GM12864 (cell line): Measurements from ENCODE around the gene PCF11.
A peak's percentile ranks its signal among the peaks of the same experiment; 100 is the strongest.

Source experiments
- DNase-seq: peaks from one replicate; pipeline ENCODE4 v3.0.0-alpha.2; 2011; ENCODE audit warnings: low read depth
- H3K4me3 ChIP-seq: 2 replicates; pipeline ENCODE4 v1.5.1; 2011; ENCODE audit warnings: mild to moderate bottlenecking, low read depth, low read length, control low read depth
- TF ChIP-seq, protein P1 (sequence below): IDR thresholded peaks from 2 replicates; pipeline ENCODE4 v1.5.1; 2011; ENCODE audit warnings: low read depth, mild to moderate bottlenecking, moderate library complexity, low read length, control low read depth, inconsistent platforms; ENCODE audit errors: missing control alignments

Gene PCF11, protein sequence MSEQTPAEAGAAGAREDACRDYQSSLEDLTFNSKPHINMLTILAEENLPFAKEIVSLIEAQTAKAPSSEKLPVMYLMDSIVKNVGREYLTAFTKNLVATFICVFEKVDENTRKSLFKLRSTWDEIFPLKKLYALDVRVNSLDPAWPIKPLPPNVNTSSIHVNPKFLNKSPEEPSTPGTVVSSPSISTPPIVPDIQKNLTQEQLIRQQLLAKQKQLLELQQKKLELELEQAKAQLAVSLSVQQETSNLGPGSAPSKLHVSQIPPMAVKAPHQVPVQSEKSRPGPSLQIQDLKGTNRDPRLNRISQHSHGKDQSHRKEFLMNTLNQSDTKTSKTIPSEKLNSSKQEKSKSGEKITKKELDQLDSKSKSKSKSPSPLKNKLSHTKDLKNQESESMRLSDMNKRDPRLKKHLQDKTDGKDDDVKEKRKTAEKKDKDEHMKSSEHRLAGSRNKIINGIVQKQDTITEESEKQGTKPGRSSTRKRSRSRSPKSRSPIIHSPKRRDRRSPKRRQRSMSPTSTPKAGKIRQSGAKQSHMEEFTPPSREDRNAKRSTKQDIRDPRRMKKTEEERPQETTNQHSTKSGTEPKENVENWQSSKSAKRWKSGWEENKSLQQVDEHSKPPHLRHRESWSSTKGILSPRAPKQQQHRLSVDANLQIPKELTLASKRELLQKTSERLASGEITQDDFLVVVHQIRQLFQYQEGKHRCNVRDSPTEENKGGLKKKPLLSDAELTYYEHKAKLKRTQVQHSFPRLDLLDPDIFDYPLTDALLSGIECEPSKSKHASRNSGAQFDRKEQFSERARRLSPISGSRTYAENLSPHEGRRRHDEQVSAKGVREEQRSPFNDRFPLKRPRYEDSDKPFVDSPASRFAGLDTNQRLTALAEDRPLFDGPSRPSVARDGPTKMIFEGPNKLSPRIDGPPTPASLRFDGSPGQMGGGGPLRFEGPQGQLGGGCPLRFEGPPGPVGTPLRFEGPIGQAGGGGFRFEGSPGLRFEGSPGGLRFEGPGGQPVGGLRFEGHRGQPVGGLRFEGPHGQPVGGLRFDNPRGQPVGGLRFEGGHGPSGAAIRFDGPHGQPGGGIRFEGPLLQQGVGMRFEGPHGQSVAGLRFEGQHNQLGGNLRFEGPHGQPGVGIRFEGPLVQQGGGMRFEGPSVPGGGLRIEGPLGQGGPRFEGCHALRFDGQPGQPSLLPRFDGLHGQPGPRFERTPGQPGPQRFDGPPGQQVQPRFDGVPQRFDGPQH (N-terminal part only)

DNA sequence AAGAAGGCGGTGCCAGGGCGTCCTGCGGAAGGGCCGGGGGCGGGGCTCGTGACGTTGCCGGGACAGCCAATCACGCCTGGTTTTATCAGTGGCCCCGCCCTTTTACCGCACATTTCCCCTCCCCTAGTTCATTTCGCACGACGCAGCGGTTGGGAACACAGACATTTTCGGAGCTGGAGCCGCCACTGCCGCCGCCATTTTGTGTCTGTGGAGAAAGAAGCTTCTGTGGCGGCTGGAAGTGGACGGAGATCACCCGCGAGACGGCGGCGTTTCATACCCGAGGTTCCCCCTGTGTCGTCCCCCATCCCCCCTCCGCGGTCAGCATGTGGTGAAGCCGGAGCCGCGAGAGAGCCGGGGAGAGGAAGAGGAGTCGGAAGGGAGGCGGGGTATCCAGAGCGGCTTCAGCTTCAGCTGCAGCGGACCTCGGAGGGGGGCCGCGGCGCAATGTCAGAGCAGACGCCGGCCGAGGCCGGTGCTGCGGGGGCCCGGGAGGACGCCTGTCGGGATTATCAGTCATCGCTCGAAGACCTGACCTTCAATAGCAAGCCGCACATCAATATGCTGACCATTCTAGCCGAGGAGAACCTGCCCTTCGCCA, at the start of gene PCF11:
Gene PCF11, plus strand, starts transcription at position 136 of the 598 bp plus-strand sequence. Its CDS starts 309 bp downstream, at position 445.
- TF ChIP-seq, protein P1, sequence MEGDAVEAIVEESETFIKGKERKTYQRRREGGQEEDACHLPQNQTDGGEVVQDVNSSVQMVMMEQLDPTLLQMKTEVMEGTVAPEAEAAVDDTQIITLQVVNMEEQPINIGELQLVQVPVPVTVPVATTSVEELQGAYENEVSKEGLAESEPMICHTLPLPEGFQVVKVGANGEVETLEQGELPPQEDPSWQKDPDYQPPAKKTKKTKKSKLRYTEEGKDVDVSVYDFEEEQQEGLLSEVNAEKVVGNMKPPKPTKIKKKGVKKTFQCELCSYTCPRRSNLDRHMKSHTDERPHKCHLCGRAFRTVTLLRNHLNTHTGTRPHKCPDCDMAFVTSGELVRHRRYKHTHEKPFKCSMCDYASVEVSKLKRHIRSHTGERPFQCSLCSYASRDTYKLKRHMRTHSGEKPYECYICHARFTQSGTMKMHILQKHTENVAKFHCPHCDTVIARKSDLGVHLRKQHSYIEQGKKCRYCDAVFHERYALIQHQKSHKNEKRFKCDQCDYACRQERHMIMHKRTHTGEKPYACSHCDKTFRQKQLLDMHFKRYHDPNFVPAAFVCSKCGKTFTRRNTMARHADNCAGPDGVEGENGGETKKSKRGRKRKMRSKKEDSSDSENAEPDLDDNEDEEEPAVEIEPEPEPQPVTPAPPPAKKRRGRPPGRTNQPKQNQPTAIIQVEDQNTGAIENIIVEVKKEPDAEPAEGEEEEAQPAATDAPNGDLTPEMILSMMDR: no peak
- H3K4me3 ChIP-seq: peak within 1 kb of the TSS; percentile 92
- no peak for DNase-seq

DNA sequence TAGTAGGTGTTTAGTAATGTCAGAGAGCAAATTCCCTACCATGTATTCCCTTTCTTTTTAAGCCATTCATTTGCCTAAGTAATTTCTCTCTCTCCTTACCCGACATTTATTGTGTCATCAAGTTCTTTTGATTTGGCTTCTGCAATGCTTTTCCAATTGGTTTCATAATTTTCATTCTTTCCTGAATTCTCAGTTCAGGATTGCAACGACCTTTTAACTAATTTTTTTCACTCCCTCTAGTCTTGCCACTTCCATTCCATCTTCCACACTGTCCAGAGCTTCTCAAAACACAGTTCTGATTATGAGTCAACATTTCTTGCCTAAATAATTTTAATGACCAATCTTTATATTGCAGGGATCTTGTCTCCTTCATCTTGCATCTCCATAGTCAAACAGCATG, 44.0 kb upstream of the PCF11 start:
- DNase-seq: no peak
- no peak overlapping the region for H3K4me3 ChIP-seq
- TF ChIP-seq, protein P1: no peak

DNA sequence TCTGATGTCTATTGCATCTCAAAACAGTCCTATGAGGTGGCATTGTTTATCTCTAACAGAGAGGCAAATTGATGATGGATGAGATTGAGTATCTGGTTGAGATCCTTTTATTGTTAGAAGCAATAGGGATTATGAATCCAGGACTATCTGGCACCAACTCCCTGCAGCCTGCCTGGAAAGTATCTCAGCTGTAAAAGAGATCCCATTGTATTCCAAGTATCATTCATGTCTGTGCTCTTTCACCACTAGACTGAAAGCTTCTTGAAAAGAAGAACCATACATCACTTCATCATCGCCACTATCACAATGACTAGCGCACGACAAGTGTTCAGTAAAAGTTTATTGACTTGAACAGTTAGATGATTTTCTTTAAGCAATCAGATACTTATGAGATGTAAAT, 41.9 kb upstream of the PCF11 start:
- TF ChIP-seq, protein P1: no peak
- DNase-seq: no peak

DNA sequence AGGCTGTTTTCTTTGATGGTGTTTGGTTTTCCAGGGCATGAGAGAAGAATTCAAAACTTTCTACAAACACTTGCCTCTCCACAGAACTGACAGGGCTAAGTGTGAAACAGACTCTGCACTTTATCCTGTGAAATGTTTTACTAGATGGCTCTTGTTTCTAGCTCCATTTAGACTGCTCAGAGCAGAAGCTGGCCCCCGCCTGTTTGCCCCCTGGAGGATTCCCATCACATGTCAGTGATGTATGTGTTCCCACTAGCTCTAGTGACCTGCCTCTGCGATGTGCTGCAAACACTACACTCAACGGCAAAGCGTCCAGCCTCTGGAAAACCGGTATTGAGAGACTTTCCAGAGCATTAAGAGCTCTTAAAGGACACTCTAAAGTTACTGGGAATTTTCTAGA, 41.4 kb upstream of the PCF11 start:
- TF ChIP-seq, protein P1: no peak
- no peak for DNase-seq
- H3K4me3 ChIP-seq: no peak overlapping the region

More for the DNA sequence above, 41.9 kb upstream of the PCF11 start:
- no peak overlapping the region for H3K4me3 ChIP-seq

DNA sequence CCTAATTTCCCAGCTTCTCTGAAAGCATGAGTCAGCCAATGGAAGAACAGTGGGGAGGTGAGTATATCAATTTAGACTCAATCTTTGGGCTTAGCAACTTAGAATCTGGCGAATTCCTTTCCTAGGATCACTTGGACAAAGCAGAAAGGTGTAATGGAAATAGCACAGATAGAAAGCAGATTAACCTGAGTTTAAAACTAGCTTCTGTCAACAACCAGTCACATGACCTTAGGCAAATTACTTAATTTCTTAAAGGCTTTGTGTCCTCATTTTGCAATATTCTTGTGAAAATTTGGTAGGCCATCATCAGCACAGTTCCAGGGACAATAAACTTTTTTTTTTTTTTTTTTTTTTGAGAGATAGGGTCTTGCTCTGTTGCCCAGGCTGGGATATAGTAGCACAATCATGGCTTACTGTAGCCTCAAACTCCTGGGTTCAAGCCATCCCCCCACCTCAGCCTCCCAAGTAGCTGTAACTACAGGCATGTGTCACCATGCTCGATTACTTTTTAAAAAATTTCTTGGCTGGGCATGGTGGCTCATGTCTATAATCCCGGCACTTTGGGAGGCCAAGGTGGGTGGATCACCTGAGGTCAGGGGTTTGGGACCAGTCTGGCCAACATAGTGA, 40.8 kb upstream of the PCF11 start:
- DNase-seq: no peak
- no peak overlapping the region; the same call in 1 of the 2 replicates for H3K4me3 ChIP-seq
- TF ChIP-seq, protein P1: no peak

DNA sequence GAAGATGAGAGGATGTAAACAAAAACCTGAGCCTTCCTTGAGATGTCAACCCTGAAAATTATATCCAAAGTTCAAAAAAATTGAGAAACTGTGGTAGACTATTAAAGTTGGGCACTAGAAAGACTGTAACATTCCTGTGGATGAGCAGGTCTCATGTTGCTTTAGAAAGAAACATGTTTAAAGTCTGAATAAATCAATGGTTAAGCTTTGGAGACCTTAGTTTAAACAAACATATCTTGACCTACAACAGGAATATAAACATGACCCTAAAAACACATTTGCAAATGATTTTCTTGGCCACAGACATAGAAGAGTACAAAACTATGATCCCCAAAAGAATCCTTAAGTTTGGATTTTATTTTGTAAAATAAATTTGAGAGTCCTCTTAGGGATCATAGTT, 38.1 kb upstream of the PCF11 start:
- TF ChIP-seq, protein P1: no peak
- DNase-seq: no peak

More for the DNA sequence above, 38.1 kb upstream of the PCF11 start:
- no peak overlapping the region for H3K4me3 ChIP-seq
